Epithelial cell of proximal tubule (primary cell): ENCODE results near the gene ZNF699. TPM values are rescaled to one million over a fixed set of nuclear protein-coding genes. Genes with fewer than 3 reads are reported as not detected.

ENCODE experiments used
- DNase-seq: peaks from one replicate; pipeline ENCODE4 v3.0.0-alpha.2; 2011; ENCODE audit warnings: low read depth
- H3K4me3 ChIP-seq: 2 replicates; pipeline ENCODE4 v1.5.1; 2011; ENCODE audit warnings: low read depth, mild to moderate bottlenecking, low read length
- CTCF ChIP-seq: conservative IDR thresholded peaks from 2 replicates; pipeline ENCODE4 v1.5.1; 2012; ENCODE audit warnings: low read depth, mild to moderate bottlenecking, low read length
- total RNA-seq: library from RNA; depleted of rRNA; stranded (reverse); fragments of >200 nt; gene quantifications from 2 replicates; pipeline ENCODE4 v1.2.3, GENCODE V29; 2015

ZNF699 gene
- total RNA-seq, 1 donor from 2014 or later: 3.7 TPM

GRCh38 chr19:9251236-9251635 is 58.4 kb downstream of the ZNF699 start:
- TF ChIP-seq CTCF: no peak
- DNase-seq: no peak

DNA sequence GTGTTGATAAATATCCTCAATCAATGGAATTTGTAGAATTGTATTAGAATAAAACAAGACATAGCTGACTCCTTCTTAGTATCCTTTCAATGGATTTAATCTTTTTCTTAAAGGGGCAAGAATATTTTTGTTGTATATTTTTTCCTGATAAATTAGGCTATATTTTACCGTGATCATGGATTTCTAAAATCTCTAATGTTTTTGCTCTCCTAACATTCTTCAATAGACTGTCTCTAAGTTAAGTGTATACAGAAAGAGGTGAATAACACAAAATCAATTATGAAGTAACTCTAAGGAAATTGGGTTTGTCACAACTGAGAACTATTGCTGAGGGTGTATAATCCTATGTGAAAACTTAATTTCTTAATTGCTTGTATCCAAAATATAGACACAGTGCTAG is 59.0 kb downstream of the ZNF699 start, which contains the start of gene OR7E24:
Gene OR7E24 (plus strand): TSS at position 301 of the 400 bp plus-strand sequence. CDS start 114 bp downstream, outside the sequence.
- TF ChIP-seq CTCF: no peak
- DNase-seq: no peak

More at GRCh38 chr19:9251236-9251635, 58.4 kb downstream of the ZNF699 start:
- no peak overlapping the region for H3K4me3 ChIP-seq

More for the DNA sequence above, 59.0 kb downstream of the ZNF699 start, which contains the start of gene OR7E24:
- no peak within 1 kb of the TSS for H3K4me3 ChIP-seq

Other genes starting within 250 kb of the ZNF699 start
- gene OR1M1, start 222.8 kb downstream of the ZNF699 start, total RNA-seq: not detected in 2 replicates
- gene OR7G2, start 202.4 kb downstream of the ZNF699 start, total RNA-seq: not detected in 2 replicates
- gene OR7G1, start 194.1 kb downstream of the ZNF699 start, total RNA-seq: not detected in 2 replicates
- not detected in 2 replicates for gene OR7G3, start 182.9 kb downstream of the ZNF699 start, total RNA-seq
- gene ZNF317, start 169.4 kb downstream of the ZNF699 start, total RNA-seq: 11.9 and 15.7 TPM in 2 replicates
- under 0.01 and 0.12 TPM in 2 replicates for gene OR7D2, start 130.9 kb downstream of the ZNF699 start, total RNA-seq
- gene OR7D4, start 90.2 kb downstream of the ZNF699 start, total RNA-seq: not detected in 2 replicates
- not detected in 2 replicates for gene OR7E24, start 58.9 kb downstream of the ZNF699 start, total RNA-seq
- gene ZNF559, start 14.3 kb upstream of the ZNF699 start, total RNA-seq: 5.2 and 7.3 TPM in 2 replicates
- 0.92 and 1.2 TPM in 2 replicates for gene ZNF177, start 53.2 kb upstream of the ZNF699 start, total RNA-seq
- 5.6 and 9.1 TPM in 2 replicates for gene ZNF266, start 125.7 kb upstream of the ZNF699 start, total RNA-seq
- 0.92 and 2.5 TPM in 2 replicates for gene ZNF560, start 188.8 kb upstream of the ZNF699 start, total RNA-seq
- gene ZNF426, start 228.8 kb upstream of the ZNF699 start, total RNA-seq: 8.8 and 14.8 TPM in 2 replicates